Tongue (tissue), 2 donors: ENCODE measurements around the gene POU4F3. TPM values are rescaled to one million over a fixed set of nuclear protein-coding genes. Genes with fewer than 3 reads are reported as not detected.

Experiments
- DNase-seq: peaks from one replicate; pipeline ENCODE4 v3.0.0-alpha.2; 2015
- total RNA-seq: library from RNA; depleted of rRNA; stranded (reverse); fragments of >200 nt; gene quantifications from one replicate; pipeline ENCODE4 v1.2.3, GENCODE V29; 2014

POU4F3 gene
- total RNA-seq, 1 donor from 2014 or later = not detected

DNA sequence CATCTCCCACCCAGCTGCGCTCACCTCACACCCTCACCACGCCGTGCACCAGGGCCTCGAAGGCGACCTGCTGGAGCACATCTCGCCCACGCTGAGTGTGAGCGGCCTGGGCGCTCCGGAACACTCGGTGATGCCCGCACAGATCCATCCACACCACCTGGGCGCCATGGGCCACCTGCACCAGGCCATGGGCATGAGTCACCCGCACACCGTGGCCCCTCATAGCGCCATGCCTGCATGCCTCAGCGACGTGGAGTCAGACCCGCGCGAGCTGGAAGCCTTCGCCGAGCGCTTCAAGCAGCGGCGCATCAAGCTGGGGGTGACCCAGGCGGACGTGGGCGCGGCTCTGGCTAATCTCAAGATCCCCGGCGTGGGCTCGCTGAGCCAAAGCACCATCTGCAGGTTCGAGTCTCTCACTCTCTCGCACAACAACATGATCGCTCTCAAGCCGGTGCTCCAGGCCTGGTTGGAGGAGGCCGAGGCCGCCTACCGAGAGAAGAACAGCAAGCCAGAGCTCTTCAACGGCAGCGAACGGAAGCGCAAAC lies 1.1 kb downstream of the POU4F3 start:
- no peak for DNase-seq

DNA sequence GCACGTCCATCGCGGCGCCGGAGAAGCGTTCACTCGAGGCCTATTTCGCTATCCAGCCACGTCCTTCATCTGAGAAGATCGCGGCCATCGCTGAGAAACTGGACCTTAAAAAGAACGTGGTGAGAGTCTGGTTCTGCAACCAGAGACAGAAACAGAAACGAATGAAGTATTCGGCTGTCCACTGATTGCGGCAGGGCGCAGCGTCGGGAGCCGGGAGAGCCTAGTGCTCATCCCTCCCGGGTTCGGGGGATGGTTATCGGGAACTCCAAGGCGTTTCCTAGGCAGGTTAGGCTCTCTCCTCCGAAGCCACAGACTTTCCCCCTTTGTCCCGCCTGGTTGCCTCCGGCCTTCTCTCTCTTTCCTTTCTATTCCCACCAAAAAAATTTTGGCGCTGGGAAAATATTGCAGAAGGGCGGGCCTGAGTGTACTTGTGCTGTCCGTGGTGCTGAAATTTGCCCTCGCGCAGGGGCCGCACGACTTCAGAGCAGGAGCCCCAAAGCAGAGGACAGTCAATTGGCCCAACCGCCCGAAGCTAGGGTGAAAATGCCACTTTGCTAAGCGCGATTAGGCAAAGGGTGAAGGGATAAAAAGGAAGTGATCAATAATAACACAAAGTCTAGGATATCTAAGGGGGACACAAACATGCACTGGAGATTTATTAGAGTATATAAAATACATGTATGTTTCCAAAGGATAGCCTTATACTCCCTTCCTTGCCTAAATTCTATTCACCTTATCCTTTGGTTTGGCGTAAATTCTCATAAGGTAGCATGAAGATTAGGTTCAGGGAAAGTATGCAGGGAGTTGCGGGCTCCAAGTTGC lies 1.8 kb downstream of the POU4F3 start:
- DNase-seq = peak; percentile 90

DNA sequence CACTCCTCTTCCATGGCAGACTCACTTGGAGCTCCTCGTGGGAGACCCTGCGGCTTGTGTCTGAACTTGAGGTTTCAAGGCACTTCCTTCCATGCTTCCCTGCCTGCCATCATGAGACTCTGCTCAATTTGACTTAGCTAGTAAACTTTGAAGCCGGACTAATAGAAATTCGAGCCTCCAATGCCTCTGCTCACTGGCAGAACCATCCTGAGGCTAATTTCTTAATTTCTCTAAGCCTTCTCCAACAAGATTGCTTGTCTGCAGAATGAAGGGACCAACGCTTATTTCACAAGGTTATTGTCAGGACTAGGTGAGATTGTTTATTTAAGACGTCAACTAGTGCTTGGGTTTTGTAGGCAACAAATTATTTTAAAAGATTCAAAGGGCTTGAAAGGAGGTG lies 3.2 kb downstream of the POU4F3 start:
- no peak for DNase-seq

GRCh38 chr5:146342519-146342881 lies 3.9 kb downstream of the POU4F3 start:
- no peak for DNase-seq

- no peak for DNase-seq
Measured at GRCh38 chr5:146342882-146343865, 4.5 kb downstream of the POU4F3 start.

DNA sequence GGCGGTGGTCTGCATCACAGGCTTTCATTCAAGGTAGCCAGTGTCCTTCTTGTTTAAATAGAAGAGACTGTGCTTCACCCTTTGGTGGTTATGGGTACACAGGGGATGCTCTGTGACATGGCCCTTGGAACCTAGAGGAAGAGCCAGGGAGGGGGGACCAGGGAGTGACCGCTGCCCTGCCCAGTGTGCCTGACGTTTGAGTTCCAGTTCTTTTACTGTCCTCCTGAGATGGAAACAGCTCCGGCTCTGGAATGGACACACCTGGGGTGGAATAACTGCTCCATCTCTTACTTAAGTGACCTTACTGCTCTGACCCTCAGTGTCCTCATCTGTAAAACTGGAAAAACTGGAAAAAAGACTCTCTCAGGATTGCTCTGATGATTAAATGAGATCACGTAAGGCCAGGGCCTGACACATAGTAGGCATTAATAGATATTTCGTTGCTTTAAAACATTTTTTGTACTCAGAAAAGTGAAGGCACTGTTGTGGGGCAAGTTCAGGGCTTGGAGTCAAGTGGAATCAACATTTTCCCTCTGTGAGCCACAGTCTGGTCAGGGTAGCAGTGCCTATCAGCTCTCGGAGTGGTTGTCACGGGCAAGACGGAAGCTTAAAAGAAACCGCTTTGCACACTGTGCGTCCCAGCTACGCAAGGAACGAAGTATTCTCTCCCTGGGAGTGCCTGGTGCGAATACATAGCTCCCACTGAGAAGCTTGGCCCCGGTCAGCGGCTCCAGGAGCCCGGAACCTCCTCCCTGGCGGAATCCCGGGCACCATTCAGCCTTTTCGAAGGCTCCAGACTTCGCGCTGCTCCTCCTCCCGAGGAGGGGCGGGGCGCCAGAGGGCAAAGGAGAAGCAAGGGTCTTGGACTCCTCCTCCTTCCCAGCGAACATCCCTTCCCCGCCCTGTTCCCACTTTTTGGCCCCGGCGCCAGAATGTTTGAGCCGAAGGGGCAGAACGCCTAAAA lies 5.8 kb downstream of the POU4F3 start:
- DNase-seq = peak; percentile 6

GRCh38 chr5:146345240-146345577 lies 6.6 kb downstream of the POU4F3 start:
- no peak for DNase-seq

GRCh38 chr5:146345578-146346366 lies 7.1 kb downstream of the POU4F3 start:
- DNase-seq = no peak

DNA sequence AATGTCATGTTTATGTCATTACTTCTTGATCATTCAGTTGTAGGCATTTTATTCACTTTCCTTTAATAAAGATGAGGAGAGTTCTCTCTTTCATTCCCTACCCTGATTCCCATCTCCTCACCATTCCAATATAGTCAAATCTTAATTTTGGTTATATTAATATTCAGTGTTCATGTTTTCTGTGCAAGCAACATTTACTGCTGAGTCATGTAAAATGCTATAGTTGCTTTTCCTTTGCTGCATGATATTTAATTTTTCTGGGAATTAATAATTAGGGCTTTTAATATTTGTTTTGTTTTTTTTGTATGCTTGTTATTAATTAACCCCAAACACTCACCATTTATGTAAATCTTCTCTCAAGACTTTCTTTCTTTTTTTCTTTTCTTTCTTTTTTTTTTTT lies 18.5 kb downstream of the POU4F3 start:
- no peak for DNase-seq

- DNase-seq = no peak
Measured at GRCh38 chr5:146359836-146360235, 21.2 kb downstream of the POU4F3 start.

DNA sequence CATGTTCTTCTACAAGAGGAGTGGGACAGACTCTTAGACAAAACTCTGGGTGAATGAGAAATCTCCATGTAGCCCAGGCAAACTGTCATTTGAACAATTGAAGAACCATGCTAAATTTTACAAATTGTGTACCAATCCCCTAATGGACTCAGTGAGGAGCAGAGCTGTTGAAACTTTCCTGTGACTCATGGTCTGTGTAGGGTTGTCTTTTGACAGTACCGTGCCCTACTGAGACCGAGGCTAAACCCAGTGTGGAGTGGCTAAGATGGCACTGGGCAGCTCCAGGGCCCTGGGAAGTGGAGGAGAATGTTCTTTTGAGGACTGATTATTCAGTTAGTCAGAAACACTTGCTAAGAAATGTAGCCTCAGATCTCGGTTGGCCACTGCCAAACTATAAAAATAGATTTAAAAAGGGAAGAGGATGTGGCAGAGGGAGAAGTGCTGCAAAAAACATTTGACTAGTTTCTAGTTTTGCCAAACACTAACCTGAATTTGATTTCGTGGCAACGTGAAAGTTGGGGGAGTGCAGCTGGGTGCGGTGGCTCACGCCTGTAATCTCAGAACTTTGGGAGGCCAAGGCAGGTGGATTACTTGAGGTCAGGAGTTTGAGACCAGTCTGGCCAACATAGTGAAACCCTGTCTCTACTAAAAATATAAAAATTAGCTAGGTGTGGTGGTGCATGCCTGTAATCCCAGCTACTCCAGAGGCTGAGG lies 24.7 kb downstream of the POU4F3 start:
- no peak for DNase-seq

DNA sequence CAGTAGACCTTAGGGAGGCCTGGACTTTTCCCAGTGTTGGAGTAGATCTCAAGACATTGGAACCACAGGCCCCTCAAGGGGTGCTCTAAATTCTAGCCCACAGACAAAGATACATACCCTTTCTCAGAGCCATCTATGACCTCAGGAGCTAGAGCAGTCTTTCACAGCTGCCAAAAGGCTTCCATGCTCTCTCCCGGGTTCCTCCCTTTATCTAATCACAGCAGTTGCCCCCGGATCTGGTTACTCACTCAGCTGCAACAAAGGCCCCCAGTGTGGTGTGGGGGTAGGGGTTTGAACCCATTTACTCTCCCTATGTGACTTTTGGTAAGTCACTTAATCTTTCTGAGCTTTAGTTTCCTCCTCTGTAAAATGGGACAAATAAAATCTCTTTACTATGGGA lies 27.0 kb downstream of the POU4F3 start:
- no peak for DNase-seq

GRCh38 chr5:146366904-146367303 lies 28.3 kb downstream of the POU4F3 start:
- no peak for DNase-seq

DNA sequence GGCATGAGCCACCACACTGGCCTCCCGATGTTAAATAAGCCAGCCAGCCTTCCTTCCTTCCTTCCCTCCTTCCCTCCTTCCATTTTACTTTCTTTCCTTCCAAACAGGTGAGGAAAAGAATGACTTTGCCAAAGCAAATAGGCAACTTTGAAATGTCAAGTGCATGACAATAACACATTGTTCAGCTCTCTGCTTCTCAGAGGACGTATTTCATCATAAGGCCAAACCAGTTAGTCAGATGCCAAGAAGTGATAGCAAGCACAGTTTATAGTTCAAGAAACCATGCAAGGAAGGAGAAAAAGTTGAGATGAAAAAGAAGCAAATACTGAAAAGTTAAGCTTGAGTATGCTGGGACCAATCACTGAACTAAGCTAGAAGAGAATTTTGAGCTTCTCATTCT lies 29.5 kb downstream of the POU4F3 start:
- no peak for DNase-seq

DNA sequence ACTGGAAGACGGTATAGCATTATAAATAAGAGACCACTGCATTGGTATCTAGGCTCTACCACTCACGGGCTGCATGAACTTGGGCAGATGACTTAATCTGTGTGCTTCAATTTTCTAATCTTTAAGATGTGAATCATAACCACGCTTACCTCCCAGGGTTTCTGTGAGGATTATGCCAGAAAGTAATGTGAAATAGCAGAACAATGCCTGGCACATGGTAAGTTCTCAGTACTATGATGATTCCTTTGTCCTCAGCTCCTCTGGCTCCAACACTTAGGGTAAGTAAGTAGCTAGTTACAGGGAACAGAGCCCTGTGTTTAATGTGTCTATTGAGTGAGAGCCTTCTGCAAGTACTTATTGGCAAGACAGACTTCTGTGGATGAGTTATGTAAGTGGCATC lies 31.1 kb downstream of the POU4F3 start:
- DNase-seq = no peak

- no peak for DNase-seq
Measured at GRCh38 chr5:146376821-146377220, 38.2 kb downstream of the POU4F3 start.

DNA sequence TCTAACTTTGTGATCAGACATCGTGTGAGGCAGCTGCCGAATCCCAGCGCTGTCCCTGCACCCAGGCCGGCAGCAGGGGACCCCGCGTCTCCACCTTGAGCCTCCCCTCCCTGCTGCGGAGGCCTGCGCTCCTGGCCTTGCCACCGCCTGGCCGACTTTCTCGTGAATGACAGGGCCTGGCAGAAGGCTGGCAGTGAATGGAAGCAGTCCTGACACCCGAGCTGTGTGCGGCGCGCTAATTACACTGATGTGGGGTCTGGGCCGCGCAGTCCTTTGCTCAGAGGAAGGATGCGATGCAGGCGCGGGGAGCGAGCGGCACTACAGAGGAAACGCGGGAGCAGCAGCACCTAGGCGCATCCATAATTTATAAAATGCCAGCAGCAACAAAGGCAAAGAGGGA lies 40.3 kb downstream of the POU4F3 start:
- no peak for DNase-seq

GRCh38 chr5:146380714-146381113 lies 42.1 kb downstream of the POU4F3 start:
- no peak for DNase-seq

DNA sequence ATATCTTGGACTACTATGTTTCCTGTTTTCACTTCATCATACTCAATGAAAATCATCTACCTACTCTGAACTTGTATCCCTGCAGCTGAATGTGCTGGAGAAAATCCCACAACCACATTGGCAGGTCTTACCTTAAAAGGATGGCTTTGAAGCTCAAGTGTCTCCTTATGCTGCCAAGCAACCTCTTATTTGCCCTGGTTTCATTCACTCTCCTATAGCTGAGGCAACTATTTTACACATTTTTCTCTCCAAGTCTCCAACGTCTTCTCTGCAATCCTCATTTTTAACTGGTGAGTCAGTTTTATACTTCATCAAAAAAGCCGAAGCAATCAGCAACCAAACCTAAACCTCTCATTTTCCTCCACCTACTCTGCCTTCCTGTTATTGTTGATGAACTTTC lies 49.7 kb downstream of the POU4F3 start:
- DNase-seq = no peak

DNA sequence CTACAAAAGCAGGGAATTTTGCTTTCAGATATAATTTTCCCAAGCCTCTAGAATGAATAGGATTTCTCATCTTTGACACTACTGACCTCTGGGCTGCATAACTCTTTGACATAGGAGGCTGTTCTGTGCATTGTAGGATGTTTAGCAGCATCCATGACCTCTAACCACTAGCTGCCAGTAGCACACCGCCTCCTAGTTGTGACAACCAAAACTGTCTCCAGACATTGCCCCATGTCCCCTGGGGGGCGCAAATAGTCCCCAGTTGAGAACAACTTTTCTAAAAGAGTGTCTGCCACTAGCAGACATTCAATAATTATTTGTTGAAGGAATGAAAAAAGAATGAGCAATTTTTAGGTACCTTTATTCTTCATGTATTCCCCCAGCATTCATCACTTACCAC lies 51.8 kb downstream of the POU4F3 start:
- DNase-seq = no peak
